GM12892 (cell line): ENCODE measurements around the gene KIDINS220.

ENCODE experiments used
- POLR2A ChIP-seq: IDR thresholded peaks from 2 replicates; pipeline ENCODE4 v1.6.1; 2011; ENCODE audit warnings: low read depth, low read length, control low read depth
- POLR2AphosphoS5 ChIP-seq: IDR thresholded peaks from 2 replicates; pipeline ENCODE4 v1.6.1; 2011; ENCODE audit warnings: low read depth, low read length, control low read depth
- TAF1 ChIP-seq: IDR thresholded peaks from 2 replicates; pipeline ENCODE4 v1.6.1; 2011; ENCODE audit warnings: low read depth, mild to moderate bottlenecking, control low read depth, low read length, borderline replicate concordance

GRCh38 chr2:8786463-8786862 is 51.0 kb downstream of the KIDINS220 start:
- TF ChIP-seq POLR2A (no peak), POLR2AphosphoS5 (no peak), TAF1 (no peak)
